HepG2 (cell line): ENCODE results near the gene TPCN2. TPM values are rescaled to one million over a fixed set of nuclear protein-coding genes. Genes with fewer than 3 reads are reported as not detected.

Experiments used
- ATF3 ChIP-seq: sonication (generic); formaldehyde crosslinking; IDR thresholded peaks from 2 replicates; pipeline ENCODE4 v1.4.0; 2020; ENCODE audit warnings: missing genetic modification reagents
- CBX2 ChIP-seq, 2 experiments: fragments of 200-600 bp in 1 of 2; sonication (generic); formaldehyde crosslinking in 1 of 2; IDR thresholded peaks; 2 replicates each; pipeline versions ENCODE4 v1.7.0 to v1.8.1; 2018 to 2022; ENCODE audit warnings: low read depth in 2 of 2, low read length in 1 of 2, mild to moderate bottlenecking in 1 of 2, missing genetic modification reagents in 1 of 2
- CCAR2 ChIP-seq: fragments of 200-400 bp; formaldehyde crosslinking; optimal IDR thresholded peaks from 2 replicates; pipeline ENCODE3; 2018; ENCODE audit warnings: low read depth, mild to moderate bottlenecking, low read length, moderate library complexity
- NFYC ChIP-seq: IDR thresholded peaks from 2 replicates; pipeline ENCODE4 v1.6.1; 2016; ENCODE audit warnings: missing genetic modification reagents, missing compliant biosample characterization
- RNF219 ChIP-seq: sonication (generic); formaldehyde crosslinking; IDR thresholded peaks from 2 replicates; pipeline ENCODE4 v1.5.0; 2020; ENCODE audit warnings: mild to moderate bottlenecking, missing genetic modification reagents
- ZBTB7B ChIP-seq: sonication (generic); formaldehyde crosslinking; IDR thresholded peaks from 2 replicates; pipeline ENCODE4 v1.4.0; 2020; ENCODE audit warnings: missing genetic modification reagents
- ZNF12 ChIP-seq: sonication (generic); formaldehyde crosslinking; IDR thresholded peaks from 2 replicates; pipeline ENCODE4 v1.5.0; 2020; ENCODE audit warnings: missing genetic modification reagents
- ZNF326 ChIP-seq: sonication (generic); formaldehyde crosslinking; IDR thresholded peaks from 2 replicates; pipeline ENCODE4 v1.4.0; 2020; ENCODE audit warnings: missing genetic modification reagents, borderline replicate concordance
- ZNF768 ChIP-seq: sonication (generic); formaldehyde crosslinking; IDR thresholded peaks from 2 replicates; pipeline ENCODE4 v1.4.0; 2020; ENCODE audit warnings: missing genetic modification reagents
- polyA plus RNA-seq, 8 experiments: library from polyadenylated mRNA; depleted of rRNA in 3 of 8; stranded (reverse) in 7 of 8; unstranded in 1 of 8; fragments of >200 nt; fragmentation: Illumina TruSeq in 4 of 8; extraction: Trizol in 4 of 8; gene quantifications; 2 replicates each; pipeline versions ENCODE4 v1.2.1 to v1.2.3, GENCODE V29; 2011 to 2016; ENCODE audit warnings: low read depth in 4 of 8, missing spikeins in 1 of 8, mixed read lengths in 1 of 8; ENCODE audit not compliant: insufficient read depth in 1 of 8
- total RNA-seq, 5 experiments: library from RNA; depleted of rRNA; stranded (reverse); fragments of >200 nt; fragmentation: Illumina TruSeq; extraction: Trizol; gene quantifications; 2 replicates each; pipeline ENCODE4 v1.2.3, GENCODE V29; 2016; ENCODE audit warnings: low read depth in 1 of 5
- TF ChIP-seq, protein P1 (sequence below): sonication (generic); formaldehyde crosslinking; IDR thresholded peaks from 2 replicates; pipeline ENCODE4 v1.4.0; 2020; ENCODE audit warnings: mild to moderate bottlenecking, missing genetic modification reagents

Gene TPCN2
- total and polyA plus RNA-seq, 2 of the 13 experiments (the other 11 are each of a cell fraction or from before 2014, with no cell fraction given): 5.6 to 5.9 TPM

DNA sequence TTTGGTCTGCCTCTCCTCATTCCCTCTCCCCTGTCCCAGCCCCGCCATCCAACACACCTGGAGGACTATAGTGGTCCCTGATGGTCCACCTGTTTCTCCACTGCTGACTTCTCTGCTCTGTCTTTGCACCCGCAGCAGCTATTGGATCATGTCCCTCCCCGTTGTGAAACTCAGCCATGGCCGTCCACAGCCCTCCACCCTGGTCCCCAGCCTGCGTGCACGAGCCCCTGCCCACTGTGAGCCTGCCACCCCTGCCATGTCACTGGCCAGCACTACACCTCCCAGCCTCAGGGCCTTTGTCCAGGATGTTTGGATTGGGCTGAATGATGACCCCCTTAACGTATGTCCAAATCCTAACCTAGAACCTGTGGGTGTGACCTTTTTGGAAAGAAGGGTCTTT is 59.3 kb downstream of the TPCN2 start (continued):
- no peak for TF ChIP-seq RNF219 (CRISPR knock-in tag)
- no peak for TF ChIP-seq ZNF326 (CRISPR knock-in tag)
- no peak for TF ChIP-seq ATF3
- no peak for TF ChIP-seq ZBTB7B (CRISPR knock-in tag)
- no peak for TF ChIP-seq ZNF12 (CRISPR knock-in tag)
- TF ChIP-seq NFYC (CRISPR knock-in tag): no peak
- no peak for TF ChIP-seq ZNF768 (CRISPR knock-in tag)
- TF ChIP-seq, protein P1, sequence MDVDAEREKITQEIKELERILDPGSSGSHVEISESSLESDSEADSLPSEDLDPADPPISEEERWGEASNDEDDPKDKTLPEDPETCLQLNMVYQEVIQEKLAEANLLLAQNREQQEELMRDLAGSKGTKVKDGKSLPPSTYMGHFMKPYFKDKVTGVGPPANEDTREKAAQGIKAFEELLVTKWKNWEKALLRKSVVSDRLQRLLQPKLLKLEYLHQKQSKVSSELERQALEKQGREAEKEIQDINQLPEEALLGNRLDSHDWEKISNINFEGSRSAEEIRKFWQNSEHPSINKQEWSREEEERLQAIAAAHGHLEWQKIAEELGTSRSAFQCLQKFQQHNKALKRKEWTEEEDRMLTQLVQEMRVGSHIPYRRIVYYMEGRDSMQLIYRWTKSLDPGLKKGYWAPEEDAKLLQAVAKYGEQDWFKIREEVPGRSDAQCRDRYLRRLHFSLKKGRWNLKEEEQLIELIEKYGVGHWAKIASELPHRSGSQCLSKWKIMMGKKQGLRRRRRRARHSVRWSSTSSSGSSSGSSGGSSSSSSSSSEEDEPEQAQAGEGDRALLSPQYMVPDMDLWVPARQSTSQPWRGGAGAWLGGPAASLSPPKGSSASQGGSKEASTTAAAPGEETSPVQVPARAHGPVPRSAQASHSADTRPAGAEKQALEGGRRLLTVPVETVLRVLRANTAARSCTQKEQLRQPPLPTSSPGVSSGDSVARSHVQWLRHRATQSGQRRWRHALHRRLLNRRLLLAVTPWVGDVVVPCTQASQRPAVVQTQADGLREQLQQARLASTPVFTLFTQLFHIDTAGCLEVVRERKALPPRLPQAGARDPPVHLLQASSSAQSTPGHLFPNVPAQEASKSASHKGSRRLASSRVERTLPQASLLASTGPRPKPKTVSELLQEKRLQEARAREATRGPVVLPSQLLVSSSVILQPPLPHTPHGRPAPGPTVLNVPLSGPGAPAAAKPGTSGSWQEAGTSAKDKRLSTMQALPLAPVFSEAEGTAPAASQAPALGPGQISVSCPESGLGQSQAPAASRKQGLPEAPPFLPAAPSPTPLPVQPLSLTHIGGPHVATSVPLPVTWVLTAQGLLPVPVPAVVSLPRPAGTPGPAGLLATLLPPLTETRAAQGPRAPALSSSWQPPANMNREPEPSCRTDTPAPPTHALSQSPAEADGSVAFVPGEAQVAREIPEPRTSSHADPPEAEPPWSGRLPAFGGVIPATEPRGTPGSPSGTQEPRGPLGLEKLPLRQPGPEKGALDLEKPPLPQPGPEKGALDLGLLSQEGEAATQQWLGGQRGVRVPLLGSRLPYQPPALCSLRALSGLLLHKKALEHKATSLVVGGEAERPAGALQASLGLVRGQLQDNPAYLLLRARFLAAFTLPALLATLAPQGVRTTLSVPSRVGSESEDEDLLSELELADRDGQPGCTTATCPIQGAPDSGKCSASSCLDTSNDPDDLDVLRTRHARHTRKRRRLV (CRISPR knock-in tag): no peak
- no peak for TF ChIP-seq CCAR2
- TF ChIP-seq CBX2 (IDR thresholded peaks at IDR 0.05; ENCODE audit: low read depth, low read length): no peak
- no peak for TF ChIP-seq CBX2 (CRISPR knock-in tag; IDR thresholded peaks at IDR 0.05; ENCODE audit: low read depth)
